ENCODE data around the gene FBXL16. TPM values are rescaled to one million over a fixed set of nuclear protein-coding genes. Genes with fewer than 3 reads are reported as not detected.
"Not testable (repeated sequence)": the region's sequence is repeated elsewhere in the genome, so short reads cannot be mapped to it uniquely, and the experiment has no call there.

FBXL16 gene
- total RNA-seq, 1 donor from 2014 or later, result 1.3 TPM

- DNase-seq (ENCODE audit: low spot score), result no peak
Observed at GRCh38 chr16:723695-724094, 18.1 kb upstream of the FBXL16 start.

GRCh38 chr16:722835-723633 lies 17.4 kb upstream of the FBXL16 start:
- no peak for DNase-seq (ENCODE audit: low spot score)

GRCh38 chr16:721765-722540 lies 16.4 kb upstream of the FBXL16 start:
- no peak for DNase-seq (ENCODE audit: low spot score)

GRCh38 chr16:720990-721764 lies 15.6 kb upstream of the FBXL16 start, which contains the start of gene ANTKMT:
Gene ANTKMT (plus strand): TSS chr16:721146. CDS start chr16:721275, 129 bp downstream.
- peak; percentile 70 for DNase-seq (ENCODE audit: low spot score)

DNA sequence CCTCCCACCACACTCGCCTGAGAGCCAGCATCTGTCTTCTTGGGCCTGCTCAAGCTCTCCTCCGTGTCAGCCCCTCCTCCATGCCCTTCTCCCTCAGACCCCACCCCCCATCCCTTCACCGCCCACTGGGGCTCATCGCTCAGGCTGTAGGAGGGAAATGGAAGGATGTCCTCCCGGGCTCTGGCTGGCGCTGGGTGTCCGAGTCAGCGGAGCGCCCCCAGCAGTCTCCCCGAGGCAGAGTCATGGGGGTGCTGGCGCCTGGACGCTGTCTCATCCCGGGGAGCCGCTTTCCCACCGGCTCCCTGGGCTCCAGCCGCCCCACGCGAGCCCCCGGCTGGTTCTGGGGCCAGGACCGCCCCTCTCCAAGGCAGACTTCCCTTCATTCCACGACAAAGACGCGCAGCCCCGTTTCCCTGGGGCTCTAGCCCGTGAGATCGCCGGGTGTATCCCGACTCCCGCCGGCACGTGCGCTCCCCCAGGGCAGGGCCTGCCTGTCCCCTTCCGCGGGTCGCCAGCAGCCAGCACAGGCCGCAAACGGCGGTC lies 14.9 kb upstream of the FBXL16 start:
- DNase-seq (ENCODE audit: low spot score), result no peak

DNA sequence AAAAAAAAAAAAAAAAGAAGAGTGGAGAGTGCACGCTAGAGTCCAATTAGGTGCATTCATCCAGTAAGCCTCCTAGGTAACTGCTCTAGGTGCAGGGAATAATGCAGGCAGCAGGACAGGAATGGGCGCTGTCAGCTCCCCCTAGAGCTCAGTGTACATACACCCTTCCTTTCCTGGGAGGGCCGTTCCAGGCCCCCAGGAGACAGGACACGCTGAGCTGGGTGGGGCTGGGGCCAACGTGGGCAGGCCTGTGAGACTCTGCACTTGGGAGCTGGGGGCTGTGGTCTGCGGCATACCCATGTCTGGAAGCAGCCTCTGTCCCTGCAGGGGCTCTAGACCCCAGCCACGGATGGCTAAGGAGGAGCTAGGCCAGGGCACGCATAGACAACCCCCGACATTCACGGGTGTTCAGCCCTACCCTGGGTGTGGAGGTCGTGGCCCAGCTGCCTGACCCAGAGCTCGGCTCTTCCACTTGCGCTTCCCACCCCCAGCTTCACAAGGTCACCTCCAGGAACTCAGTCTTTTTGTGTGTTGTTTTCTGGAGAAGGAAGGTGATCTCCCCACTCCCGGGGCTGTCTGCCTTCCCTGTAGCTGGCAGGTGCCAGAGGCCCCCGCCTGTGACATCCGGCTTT lies 14.3 kb upstream of the FBXL16 start:
- no peak for DNase-seq (ENCODE audit: low spot score)

- DNase-seq (ENCODE audit: low spot score), result no peak
Observed at GRCh38 chr16:718922-719321, 13.3 kb upstream of the FBXL16 start.

DNA sequence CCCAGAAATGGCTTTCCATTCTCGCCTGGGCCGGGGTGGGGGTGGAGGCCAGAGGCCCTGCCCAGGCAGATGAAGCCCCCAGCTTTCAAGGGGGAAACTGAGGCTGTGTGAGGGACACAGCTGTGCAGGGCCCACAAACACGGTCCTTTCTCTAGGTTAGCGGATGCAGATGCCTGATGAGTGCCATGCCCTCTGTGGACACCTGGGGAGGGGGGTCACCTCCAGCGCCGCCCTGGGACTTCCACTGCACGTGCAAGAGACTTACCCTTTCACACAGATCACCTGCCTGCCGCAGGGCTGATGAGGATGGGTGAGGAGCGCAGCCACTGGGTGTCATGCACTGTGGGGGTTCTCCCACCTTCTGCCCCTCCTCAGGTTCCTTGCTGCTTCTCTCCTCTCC lies 12.8 kb upstream of the FBXL16 start:
- DNase-seq (ENCODE audit: low spot score), result no peak

DNA sequence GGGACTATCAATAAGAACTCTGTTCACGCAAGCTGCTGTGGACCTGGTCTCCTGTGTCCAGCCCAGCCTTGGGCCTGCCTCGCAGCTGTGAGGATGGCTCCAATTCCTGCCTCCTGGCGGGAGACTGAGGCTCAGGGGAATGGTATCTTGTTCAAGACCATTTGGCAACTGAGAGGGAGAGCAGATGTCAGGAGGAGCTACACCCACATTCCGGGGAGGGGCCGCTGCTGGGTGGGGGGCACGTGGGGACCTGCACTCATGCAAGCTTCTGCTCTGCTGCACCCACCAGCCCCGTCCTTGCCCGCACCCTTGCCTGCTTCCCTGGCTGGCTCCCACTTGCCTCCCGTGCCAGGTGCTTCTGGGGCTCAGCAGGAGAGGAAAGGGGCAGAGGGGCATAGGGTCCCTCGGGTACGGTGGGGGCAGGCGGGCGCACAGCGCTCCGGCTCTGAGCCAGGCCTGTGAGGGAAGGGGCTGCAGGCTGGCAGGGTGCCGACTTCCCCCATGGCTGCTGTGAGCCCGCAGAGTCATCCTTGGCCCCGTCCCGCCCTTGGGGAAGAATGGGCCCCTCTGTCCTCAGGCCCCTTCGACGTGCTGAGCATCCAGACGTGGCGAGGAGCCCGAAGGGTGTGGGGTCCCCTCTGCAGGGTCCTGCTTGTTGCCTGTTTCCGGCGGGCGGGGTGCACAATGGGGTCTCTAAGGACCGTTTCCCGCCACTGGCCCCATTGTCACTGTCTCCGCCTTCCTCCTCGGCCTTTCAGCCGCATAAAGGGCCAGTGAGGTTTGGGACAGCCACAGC lies 12.0 kb upstream of the FBXL16 start:
- no peak for DNase-seq (ENCODE audit: low spot score)

DNA sequence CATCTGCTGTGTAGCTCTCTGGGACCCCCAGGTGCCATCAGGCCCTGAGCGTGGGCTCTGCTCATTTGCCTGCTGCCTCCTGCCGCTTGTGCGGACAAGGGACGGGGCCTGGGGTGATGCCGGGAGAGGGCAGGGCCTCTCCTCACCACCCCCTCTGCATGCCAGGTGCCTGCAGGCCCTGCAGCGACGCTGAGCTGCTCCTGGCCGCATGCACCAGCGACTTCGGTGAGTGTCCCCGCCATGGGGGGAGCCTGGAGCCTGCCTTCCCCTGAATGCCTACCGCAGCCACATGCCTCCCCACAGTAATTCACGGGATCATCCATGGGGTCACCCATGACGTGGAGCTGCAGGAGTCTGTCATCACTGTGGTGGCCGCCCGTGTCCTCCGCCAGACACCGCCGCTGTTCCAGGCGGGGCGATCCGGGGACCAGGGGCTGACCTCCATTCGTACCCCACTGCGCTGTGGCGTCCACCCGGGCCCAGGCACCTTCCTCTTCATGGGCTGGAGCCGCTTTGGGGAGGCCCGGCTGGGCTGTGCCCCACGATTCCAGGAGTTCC lies 11.2 kb upstream of the FBXL16 start:
- DNase-seq (ENCODE audit: low spot score), result no peak

DNA sequence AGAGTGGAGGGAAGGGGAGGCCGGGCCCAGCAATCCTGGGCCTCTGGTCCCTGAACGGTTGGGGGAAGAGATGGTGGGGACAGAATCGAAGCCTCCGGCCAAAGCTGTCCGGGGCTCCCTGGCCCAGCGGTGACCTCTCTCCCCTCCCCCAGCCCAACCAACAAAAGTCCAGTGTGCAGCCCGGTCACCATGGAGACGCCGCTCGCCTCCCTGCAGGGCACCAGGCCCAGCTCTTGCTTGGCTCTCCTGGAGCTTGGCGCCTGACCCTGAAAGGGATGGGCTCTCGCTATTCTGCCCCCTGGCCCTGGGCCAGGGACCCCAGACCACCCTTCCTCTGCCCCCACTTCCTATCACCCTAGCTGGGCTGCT lies 10.6 kb upstream of the FBXL16 start:
- no peak for DNase-seq (ENCODE audit: low spot score)

DNA sequence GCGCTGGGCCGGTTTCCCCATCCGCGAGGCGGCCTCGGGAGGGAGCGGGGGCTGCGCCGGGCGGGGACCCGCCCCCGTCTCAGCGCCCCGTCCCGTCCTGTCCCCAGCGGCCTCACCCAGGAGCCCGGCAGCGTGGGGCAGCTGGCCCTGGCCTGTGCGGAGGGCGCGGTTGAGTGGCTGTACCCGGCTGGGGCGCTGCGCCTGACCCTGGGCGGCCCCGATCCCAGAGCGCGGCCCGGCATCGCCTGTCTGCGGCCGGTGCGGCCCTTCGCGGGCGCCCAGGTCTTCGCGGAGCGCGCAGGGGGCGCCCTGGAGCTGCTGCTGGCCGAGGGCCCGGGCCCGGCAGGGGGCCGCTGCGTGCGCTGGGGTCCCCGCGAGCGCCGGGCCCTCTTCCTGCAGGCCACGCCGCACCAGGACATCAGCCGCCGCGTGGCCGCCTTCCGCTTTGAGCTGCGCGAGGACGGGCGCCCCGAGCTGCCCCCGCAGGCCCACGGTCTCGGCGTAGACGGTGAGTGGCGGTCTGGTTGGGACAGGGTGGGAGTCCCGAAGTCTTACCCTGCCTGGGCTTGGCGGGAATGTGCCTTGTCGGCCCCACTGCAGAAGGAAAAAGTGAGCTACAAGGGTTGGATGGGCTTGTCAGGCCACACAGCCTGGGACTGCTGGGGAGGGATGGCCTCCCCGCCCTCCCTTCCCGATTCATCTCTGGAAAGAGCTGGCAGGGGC lies 10.0 kb upstream of the FBXL16 start:
- no peak for DNase-seq (ENCODE audit: low spot score)

DNA sequence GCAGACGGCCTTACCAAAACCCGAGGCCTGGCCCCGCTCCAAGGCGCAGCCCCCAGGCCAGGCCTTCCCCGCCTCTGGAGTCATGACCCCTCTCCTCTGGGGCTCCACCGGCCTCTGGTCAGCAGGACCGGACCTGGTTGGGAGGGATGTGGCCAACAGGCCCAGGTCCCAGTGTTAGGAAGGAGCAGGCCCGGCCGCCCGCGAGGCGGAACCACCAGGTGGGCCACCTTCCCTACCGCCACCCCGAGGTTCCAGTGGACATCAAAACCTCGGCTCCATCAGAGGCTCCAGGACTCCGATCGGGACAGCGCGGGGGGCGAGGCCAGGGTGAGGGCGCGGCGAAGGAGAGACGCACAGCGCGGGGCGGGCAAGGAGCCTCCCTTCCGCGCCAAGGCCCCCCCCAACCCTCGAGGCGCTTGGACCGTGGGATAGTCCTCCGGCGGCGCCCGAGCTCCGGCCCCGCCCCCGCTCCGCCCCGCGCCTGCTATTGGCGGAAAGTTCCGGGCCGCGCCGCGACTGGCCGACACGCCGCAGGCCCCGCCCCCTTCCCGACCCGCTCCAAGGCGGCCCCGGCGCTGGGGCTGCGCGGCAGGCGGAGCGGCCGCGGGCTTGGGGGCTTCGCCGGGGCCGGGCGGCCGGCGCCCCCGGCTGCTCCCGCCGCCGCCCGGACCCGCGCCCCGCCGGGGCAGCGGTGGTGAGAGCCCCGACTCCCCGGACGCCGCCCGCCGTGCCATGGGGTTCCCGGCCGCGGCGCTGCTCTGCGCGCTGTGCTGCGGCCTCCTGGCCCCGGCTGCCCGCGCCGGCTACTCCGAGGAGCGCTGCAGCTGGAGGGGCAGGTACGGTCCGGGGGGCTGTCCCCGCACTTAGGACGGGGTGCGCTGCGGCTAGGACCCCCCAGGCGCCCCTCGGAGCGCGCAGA lies 9.2 kb upstream of the FBXL16 start, which contains the start of gene METRN:
TSS of gene METRN (plus strand) at position 561 of the 919 bp plus-strand sequence. CDS start at position 733, 172 bp downstream.
- DNase-seq (ENCODE audit: low spot score), result peak; percentile 90

DNA sequence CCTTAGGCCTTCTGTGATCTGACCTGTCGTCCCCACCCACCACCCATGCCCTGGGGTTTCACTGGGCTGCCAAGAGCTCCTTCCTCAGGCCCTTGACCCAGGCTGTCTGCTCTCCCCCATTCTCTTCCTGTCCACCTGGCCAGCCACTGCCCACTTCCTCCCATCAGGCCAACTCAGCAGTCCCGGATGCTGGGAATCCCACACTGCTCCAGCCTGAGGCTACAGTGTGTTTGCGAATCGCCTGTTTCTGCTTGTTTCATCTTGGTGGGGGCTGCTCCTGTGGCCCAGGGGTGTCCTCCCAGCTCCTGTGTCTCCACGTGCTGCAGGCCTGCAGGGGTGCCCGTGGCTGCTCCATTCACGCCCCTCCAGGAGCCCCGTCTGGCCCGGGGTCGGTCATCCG lies 8.5 kb upstream of the FBXL16 start:
- no peak for DNase-seq (ENCODE audit: low spot score)

- not testable (repeated sequence) for DNase-seq (ENCODE audit: low spot score)
Observed at GRCh38 chr16:712740-713250, 7.2 kb upstream of the FBXL16 start.

GRCh38 chr16:711548-712320 lies 6.1 kb upstream of the FBXL16 start:
- DNase-seq (ENCODE audit: low spot score), result no peak

GRCh38 chr16:711084-711483 lies 5.5 kb upstream of the FBXL16 start:
- no peak for DNase-seq (ENCODE audit: low spot score)

Data from ureter (tissue), 1 donor.